WTC11 (cell line): ENCODE results near the gene GNLY. TPM values are rescaled to one million over a fixed set of nuclear protein-coding genes. Genes with fewer than 3 reads are reported as not detected.

ENCODE experiments used
- ATAC-seq: fragments of 200-7000 bp; cut with Tn5 transposase; 2 replicates; pipeline ENCODE4 v1.10.0; 2021; ENCODE audit warnings: mild to moderate bottlenecking, moderate library complexity
- CTCF ChIA-PET: fragments of 300-600 bp; sonication (Branson Sonifier 250); formaldehyde crosslinking; loops from one replicate; lab custom pipeline; 2021; ENCODE audit warnings: antibody characterized with exemption; lab: Charles Lee
- POLR2A ChIA-PET: fragments of 350-600 bp; sonication (Branson Sonifier 250); formaldehyde crosslinking; loops from one replicate; lab custom pipeline; 2021; ENCODE audit warnings: antibody characterized with exemption; lab: Charles Lee
- DNase-seq: peaks from one replicate; pipeline ENCODE4 v3.0.0; 2021; ENCODE audit warnings: low spot score
- H3K27ac Mint-ChIP-seq: 2 replicates; pipeline ENCODE4 v1.8.0; 2021; ENCODE audit warnings: mixed read lengths
- H3K27me3 Mint-ChIP-seq: 2 replicates; pipeline ENCODE4 v1.8.0; 2021; ENCODE audit warnings: low read depth, mild to moderate bottlenecking, moderate library complexity, mixed read lengths
- H3K36me3 Mint-ChIP-seq: 2 replicates; pipeline ENCODE4 v1.8.0; 2021; ENCODE audit warnings: mixed read lengths
- H3K4me1 Mint-ChIP-seq: 2 replicates; pipeline ENCODE4 v1.8.0; 2022; ENCODE audit warnings: mixed read lengths
- H3K4me3 Mint-ChIP-seq: 2 replicates; pipeline ENCODE4 v1.8.0; 2021; ENCODE audit warnings: mild to moderate bottlenecking, moderate library complexity, mixed read lengths
- H3K9me3 Mint-ChIP-seq: 2 replicates; pipeline ENCODE4 v1.8.0; 2021; ENCODE audit warnings: mixed read lengths
- CDX4 ChIP-seq: fragments of 250-450 bp; sonication (Bioruptor Pico); IDR thresholded peaks from 2 replicates; pipeline ENCODE4 v1.9.0; 2021; ENCODE audit warnings: moderate library complexity, mild to moderate bottlenecking, inconsistent platforms, borderline replicate concordance
- CREM ChIP-seq: sonication (generic); formaldehyde crosslinking; IDR thresholded peaks from 2 replicates; pipeline ENCODE4 v1.8.1; 2022; ENCODE audit warnings: mild to moderate bottlenecking, missing genetic modification reagents, moderate library complexity
- CTCF ChIP-seq: fragments of 200-600 bp; IDR thresholded peaks from 2 replicates; pipeline ENCODE4 v1.8.0; 2022; ENCODE audit warnings: antibody characterized with exemption
- FOXJ3 ChIP-seq: sonication (generic); formaldehyde crosslinking; IDR thresholded peaks from 2 replicates; pipeline ENCODE4 v1.9.0; 2021; ENCODE audit warnings: missing genetic modification reagents, mild to moderate bottlenecking, borderline replicate concordance
- HMGA2 ChIP-seq: fragments of 250-450 bp; sonication (Bioruptor Pico); IDR thresholded peaks from 2 replicates; pipeline ENCODE4 v1.4.0; 2021; ENCODE audit warnings: mild to moderate bottlenecking, moderate library complexity
- HMGXB4 ChIP-seq: sonication (generic); formaldehyde crosslinking; IDR thresholded peaks from 2 replicates; pipeline ENCODE4 v1.8.1; 2023; ENCODE audit warnings: mild to moderate bottlenecking, moderate library complexity, missing genetic modification reagents
- IRF2 ChIP-seq: sonication (generic); formaldehyde crosslinking; IDR thresholded peaks from 2 replicates; pipeline ENCODE4 v1.8.0; 2022; ENCODE audit warnings: low read depth, missing genetic modification reagents, borderline replicate concordance
- JAZF1 ChIP-seq: fragments of 250-450 bp; sonication (Bioruptor Pico); IDR thresholded peaks from 2 replicates; pipeline ENCODE4 v1.9.0; 2021; ENCODE audit warnings: moderate library complexity, mild to moderate bottlenecking, inconsistent platforms
- TCF7 ChIP-seq: sonication (generic); formaldehyde crosslinking; IDR thresholded peaks from 2 replicates; pipeline ENCODE4 v1.8.0; 2022; ENCODE audit warnings: mild to moderate bottlenecking, low read depth, missing genetic modification reagents, moderate library complexity
- TEAD1 ChIP-seq: sonication (generic); formaldehyde crosslinking; IDR thresholded peaks from 2 replicates; pipeline ENCODE4 v1.8.0; 2022; ENCODE audit warnings: mild to moderate bottlenecking, missing genetic modification reagents
- TP53 ChIP-seq: sonication (generic); formaldehyde crosslinking; IDR thresholded peaks from 2 replicates; pipeline ENCODE4 v1.8.1; 2023; ENCODE audit warnings: mild to moderate bottlenecking, missing genetic modification reagents
- ZNF232 ChIP-seq: sonication (generic); formaldehyde crosslinking; IDR thresholded peaks from 2 replicates; pipeline ENCODE4 v1.8.0; 2022; ENCODE audit warnings: mild to moderate bottlenecking, missing genetic modification reagents
- ZNF281 ChIP-seq: sonication (generic); formaldehyde crosslinking; IDR thresholded peaks from 2 replicates; pipeline ENCODE4 v1.8.0; 2023; ENCODE audit warnings: mild to moderate bottlenecking, missing genetic modification reagents
- total RNA-seq: library from RNA; stranded (reverse); gene quantifications from 3 replicates; pipeline ENCODE4 v1.2.3, GENCODE V29; 2021
- TF ChIP-seq, protein P1 (sequence below): sonication (generic); formaldehyde crosslinking; IDR thresholded peaks from 2 replicates; pipeline ENCODE4 v1.8.0; 2023; ENCODE audit warnings: missing genetic modification reagents, mild to moderate bottlenecking, borderline replicate concordance
- TF ChIP-seq, protein P2 (sequence below): fragments of 250-450 bp; sonication (Bioruptor Pico); IDR thresholded peaks from 2 replicates; pipeline ENCODE4 v2.1.2; 2022; ENCODE audit warnings: mild to moderate bottlenecking, moderate library complexity

The GNLY gene
- total RNA-seq, 1 experiment from 2014 or later: not detected

DNA sequence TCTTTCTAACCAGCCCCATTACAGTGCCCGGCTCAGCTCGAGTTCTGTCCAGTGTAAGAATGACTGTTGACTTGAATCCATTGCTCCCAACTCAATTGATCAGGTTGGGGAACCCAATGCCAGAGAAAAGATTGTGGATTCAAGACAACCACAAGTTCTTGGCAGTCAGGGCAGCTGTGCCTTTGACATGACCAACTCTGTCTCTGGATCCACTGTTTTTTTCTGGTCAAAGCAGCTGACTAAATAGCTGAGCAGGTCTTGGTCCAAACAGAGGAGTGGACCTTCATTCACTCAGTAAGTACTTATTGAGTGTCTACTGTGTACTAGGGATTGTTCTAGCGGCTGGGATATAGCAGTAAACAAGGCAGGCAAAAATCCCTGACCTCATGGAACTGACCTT lies 53.3 kb downstream of the GNLY start (continued):
- no peak for TF ChIP-seq HMGXB4 (CRISPR knock-in tag)
- TF ChIP-seq, protein P1, sequence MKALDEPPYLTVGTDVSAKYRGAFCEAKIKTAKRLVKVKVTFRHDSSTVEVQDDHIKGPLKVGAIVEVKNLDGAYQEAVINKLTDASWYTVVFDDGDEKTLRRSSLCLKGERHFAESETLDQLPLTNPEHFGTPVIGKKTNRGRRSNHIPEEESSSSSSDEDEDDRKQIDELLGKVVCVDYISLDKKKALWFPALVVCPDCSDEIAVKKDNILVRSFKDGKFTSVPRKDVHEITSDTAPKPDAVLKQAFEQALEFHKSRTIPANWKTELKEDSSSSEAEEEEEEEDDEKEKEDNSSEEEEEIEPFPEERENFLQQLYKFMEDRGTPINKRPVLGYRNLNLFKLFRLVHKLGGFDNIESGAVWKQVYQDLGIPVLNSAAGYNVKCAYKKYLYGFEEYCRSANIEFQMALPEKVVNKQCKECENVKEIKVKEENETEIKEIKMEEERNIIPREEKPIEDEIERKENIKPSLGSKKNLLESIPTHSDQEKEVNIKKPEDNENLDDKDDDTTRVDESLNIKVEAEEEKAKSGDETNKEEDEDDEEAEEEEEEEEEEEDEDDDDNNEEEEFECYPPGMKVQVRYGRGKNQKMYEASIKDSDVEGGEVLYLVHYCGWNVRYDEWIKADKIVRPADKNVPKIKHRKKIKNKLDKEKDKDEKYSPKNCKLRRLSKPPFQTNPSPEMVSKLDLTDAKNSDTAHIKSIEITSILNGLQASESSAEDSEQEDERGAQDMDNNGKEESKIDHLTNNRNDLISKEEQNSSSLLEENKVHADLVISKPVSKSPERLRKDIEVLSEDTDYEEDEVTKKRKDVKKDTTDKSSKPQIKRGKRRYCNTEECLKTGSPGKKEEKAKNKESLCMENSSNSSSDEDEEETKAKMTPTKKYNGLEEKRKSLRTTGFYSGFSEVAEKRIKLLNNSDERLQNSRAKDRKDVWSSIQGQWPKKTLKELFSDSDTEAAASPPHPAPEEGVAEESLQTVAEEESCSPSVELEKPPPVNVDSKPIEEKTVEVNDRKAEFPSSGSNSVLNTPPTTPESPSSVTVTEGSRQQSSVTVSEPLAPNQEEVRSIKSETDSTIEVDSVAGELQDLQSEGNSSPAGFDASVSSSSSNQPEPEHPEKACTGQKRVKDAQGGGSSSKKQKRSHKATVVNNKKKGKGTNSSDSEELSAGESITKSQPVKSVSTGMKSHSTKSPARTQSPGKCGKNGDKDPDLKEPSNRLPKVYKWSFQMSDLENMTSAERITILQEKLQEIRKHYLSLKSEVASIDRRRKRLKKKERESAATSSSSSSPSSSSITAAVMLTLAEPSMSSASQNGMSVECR (CRISPR knock-in tag): no peak
- TF ChIP-seq TEAD1 (CRISPR knock-in tag): no peak
- no peak for TF ChIP-seq CREM
- TF ChIP-seq ZNF232 (CRISPR knock-in tag): no peak
- TF ChIP-seq JAZF1 (CRISPR knock-in tag): no peak
- TF ChIP-seq FOXJ3 (CRISPR knock-in tag): no peak
- no peak for TF ChIP-seq CTCF

DNA sequence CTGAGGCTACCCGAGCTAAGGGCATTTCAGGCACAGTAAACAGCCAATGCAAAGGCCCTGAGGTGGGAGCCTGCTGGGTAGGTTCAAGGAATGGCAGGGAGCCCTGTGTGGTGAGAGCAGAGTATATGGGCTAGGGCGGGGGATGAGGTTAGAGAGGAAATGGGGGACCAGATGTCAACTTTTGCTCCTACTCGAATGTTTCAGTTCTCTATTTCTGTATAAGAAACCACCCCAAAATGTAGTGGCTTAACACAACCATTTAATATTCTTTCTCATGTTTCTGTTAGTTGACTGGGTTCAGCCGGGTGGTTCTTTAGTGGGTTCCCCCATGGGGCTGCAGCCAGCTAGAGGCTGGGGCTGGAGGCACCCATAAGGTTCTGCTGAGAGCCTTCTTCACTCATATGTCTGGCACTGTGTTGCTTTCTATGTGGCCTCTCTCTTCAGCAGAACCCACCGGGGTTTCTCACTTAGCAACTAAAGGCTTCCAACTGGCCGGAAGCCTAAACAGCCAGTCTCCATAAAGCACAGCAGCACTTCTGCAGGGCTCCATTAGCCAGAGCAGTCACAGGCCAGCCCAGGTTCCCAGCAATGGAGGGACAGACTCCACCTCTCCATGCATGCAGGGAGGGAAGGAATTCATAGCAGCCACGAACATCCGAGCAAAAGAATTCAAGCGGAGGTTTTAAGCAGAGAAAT lies 54.0 kb downstream of the GNLY start:
- ATAC-seq (no peak), DNase-seq (no peak)
- no peak for TF ChIP-seq IRF2 (CRISPR knock-in tag)
- TF ChIP-seq ZNF281 (CRISPR knock-in tag): no peak
- TF ChIP-seq TP53 (CRISPR knock-in tag): no peak
- TF ChIP-seq CTCF: no peak
- TF ChIP-seq, protein P2, sequence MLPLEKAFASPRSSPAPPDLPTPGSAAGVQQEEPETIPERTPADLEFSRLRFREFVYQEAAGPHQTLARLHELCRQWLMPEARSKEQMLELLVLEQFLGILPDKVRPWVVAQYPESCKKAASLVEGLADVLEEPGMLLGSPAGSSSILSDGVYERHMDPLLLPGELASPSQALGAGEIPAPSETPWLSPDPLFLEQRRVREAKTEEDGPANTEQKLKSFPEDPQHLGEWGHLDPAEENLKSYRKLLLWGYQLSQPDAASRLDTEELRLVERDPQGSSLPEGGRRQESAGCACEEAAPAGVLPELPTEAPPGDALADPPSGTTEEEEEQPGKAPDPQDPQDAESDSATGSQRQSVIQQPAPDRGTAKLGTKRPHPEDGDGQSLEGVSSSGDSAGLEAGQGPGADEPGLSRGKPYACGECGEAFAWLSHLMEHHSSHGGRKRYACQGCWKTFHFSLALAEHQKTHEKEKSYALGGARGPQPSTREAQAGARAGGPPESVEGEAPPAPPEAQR (CRISPR knock-in tag): no peak
- TF ChIP-seq TCF7 (CRISPR knock-in tag): no peak
- TF ChIP-seq HMGA2: no peak
- no peak for TF ChIP-seq CDX4 (CRISPR knock-in tag)
- H3K9me3 Mint-ChIP-seq: no peaks in the 10 kb centered on the region
- POLR2A ChIA-PET: no interaction called here
- H3K27ac Mint-ChIP-seq: no peak overlapping the region
- H3K4me1 Mint-ChIP-seq: 0 out of 2 replicates have a peak, but pooled peaks cover 2% of the 10 kb centered on the region
- peaks cover 39% of the 10 kb centered on the region for H3K27me3 Mint-ChIP-seq
- CTCF ChIA-PET: interaction anchor here (1.1 to 6.2 kb wide), 8 partner anchors 19 to 69 kb away, joined by 3 to 126 read pairs (median 8); no protein-coding TSS in a partner anchor
- no peaks in the 10 kb centered on the region for H3K36me3 Mint-ChIP-seq
- no peak overlapping the region for H3K4me3 Mint-ChIP-seq
